PC-9 (cell line): Measurements from ENCODE around the gene IL15.

Source experiments
- EZH2 ChIP-seq: fragments of 200-600 bp; sonication (generic); IDR thresholded peaks from 2 replicates; pipeline ENCODE4 v1.8.0; 2017; ENCODE audit warnings: antibody characterized with exemption, low read depth
- TF ChIP-seq, protein P1 (sequence below): fragments of 200-600 bp; sonication (generic); conservative IDR thresholded peaks from 2 replicates; pipeline ENCODE4 v1.6.1; 2017; ENCODE audit warnings: mixed run types, antibody characterized with exemption, mild to moderate bottlenecking, moderate library complexity

DNA sequence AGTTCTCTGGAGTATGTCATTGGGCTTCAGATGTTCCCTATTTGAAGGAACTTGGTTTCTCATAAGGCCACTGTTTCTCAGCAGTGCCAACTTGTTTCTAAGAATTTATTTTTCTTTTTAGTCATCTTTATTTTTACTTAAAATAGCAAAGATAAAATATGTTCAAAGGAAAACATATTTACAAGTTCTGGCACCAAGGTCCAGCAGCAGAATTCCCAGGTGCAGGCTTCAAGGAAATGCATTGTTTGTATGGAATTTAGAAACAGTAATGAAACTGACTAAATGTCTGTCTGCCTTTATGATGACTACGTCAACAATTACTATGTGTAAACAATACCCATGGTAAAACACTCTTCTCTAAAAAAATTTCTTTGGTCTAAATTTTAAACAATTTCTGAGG, 109.6 kb downstream of the IL15 start:
- TF ChIP-seq EZH2: no peak
- TF ChIP-seq, protein P1, sequence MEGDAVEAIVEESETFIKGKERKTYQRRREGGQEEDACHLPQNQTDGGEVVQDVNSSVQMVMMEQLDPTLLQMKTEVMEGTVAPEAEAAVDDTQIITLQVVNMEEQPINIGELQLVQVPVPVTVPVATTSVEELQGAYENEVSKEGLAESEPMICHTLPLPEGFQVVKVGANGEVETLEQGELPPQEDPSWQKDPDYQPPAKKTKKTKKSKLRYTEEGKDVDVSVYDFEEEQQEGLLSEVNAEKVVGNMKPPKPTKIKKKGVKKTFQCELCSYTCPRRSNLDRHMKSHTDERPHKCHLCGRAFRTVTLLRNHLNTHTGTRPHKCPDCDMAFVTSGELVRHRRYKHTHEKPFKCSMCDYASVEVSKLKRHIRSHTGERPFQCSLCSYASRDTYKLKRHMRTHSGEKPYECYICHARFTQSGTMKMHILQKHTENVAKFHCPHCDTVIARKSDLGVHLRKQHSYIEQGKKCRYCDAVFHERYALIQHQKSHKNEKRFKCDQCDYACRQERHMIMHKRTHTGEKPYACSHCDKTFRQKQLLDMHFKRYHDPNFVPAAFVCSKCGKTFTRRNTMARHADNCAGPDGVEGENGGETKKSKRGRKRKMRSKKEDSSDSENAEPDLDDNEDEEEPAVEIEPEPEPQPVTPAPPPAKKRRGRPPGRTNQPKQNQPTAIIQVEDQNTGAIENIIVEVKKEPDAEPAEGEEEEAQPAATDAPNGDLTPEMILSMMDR: no peak
